NCI-H69 (cell line): Measurements from ENCODE around the gene CBX5.
"Not testable (repeated sequence)": the region's sequence is repeated elsewhere in the genome, so short reads cannot be mapped to it uniquely, and the experiment has no call there.

Experiments
- DNase-seq: peaks from one replicate; lab custom pipeline; 2025; lab: John Stamatoyannopoulos, UW

The CBX5 gene

DNA sequence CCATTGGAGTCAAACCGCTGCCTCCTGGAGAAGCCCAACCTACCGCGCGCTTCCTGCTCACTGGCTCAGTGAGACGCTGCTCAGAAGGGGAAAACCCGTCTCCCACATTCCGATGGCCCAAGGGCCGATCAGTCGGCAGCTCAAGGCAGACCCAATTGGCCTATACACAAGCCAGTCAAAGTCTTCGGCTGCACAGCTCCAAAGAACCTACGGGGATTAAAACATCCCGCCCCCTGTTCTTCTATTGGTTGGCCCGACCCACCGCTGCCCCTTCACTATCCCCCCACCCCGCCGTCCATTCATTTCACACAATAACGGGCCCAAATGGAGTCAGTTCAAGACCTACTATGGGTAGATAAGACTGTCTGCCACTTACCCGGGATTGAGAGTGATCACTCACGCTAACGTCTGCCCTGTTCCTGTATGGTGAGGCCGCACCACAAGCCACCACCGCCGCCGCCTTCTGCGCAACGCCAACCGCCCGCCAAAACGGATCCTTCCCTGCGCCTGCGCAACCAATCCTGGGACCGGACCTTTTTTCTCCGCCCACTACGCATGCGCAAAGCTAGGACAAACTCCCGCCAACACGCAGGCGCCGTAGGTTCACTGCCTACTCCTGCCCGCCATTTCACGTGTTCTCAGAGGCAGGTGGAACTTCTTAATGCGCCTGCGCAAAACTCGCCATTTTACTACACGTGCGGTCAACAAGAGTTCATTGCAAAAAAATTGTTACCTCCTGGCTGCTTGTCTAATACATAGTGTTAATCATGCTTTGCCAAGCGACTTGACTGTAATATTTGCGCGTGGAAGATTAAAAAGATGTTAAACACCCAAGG is at the start of gene CBX5:
Gene CBX5 (minus strand): TSS at position 491 of the 836 bp plus-strand sequence. CDS start 22,472 bp downstream, outside the sequence.
- peak; percentile 99 for DNase-seq

DNA sequence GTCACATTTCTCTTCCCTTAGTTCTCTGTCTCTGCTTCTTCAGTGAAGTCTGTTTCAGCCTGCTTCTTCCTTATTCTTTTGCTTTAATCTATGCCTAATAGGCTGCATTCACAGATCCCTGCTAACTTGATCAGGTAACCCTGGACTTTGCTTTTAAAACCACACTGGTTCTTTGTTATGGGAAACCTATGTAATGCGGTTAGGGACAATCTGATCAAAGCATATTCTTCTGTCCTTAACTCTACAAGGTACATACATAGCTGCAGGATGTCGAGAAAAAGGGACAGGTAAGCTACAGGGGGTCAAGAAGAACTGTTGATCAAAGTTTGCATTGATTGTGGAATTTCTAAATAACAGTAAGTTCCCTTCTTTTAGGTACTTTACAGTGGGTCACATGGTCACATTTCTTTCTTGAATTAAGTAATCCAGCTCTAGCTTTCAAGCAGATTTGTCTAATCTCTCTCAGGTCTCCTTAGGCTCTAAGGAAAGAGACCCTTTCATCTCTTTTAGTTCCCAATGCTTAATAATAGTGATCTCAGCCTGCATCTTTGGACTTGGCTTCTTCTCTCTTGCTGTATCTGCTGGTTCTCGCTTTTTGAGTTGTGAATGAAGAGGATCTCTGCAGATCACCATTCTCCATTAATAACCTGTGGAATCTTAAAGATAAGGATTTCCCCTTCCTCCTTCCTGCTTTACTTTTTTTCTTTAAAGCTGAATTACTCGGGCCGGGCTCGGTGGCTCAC is 48.8 kb upstream of the CBX5 start:
- no peak for DNase-seq

DNA sequence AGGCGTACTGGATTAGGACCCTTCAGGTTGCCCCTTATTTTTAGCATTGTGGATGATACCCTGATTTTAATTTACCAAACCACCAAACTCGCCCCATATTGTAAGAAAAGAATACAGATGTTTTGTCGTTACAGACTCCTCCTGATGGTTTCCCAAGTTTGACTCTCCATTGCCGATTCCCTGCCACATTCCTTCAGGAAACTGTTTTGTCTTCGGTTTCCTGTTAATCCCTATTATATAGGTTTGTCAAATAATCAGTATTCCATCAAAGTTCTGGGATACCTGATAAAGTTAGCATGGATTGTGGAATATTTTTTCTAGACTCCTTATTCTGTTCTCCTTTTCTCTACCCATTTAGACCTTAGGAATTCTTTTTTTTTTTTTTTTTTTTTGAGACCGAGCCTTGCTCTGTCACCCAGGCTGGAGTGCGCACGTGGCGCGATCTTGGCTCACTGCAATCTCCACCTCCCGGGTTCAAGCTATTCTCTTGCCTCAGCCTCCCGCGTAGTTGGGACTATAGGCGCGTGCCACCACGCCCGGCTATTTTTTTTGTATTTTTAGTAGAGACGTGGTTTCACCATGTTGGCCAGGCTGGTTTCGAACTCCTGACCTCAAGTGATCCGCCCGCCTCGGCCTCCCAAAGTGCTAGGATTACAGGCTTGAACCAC is 45.7 kb upstream of the CBX5 start:
- DNase-seq, result peak; percentile 50

DNA sequence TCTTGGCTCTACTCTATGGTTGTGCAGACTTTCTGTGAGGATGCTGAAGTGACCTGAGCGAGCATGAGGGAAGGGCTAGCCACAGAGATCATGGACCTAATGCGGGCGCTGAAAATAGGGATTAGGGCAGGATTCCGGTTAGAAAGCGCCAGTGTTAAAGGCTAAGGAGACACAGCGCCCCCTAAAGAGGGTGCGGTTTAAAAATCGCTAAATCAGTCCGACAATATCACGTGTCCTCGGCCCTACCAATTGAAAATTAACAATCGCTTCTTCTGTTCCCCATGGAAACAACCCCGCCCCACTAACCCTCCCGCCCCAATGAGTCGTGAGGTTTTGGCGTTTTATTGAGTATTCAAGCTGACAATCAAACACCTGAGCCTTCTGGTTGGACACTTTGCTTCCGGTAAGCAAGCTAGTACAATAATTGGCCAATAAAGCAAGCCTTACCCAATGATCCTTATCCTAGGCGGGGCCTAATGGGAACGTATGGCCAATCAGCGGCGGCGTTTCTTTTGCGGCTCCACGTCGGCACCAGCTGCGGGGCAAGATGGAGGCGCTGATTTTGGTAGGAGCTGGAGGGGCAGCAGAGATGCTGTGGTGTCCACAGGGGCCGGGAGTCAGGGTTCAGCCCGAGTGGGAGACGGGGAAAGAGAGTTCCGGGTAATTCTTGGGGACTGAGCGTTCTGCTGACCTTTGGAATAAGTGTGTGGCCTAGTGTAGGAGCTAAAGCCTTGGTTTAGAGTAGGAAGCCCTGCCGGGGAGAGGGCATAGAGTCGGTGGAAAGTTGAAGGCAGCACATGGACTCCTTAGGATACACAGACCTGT is 44.9 kb upstream of the CBX5 start, which contains the start of gene COPZ1:
Gene COPZ1 (plus strand): TSS at position 515 of the 825 bp plus-strand sequence. CDS start 33 bp downstream, at position 548.
- DNase-seq, result peak; percentile 100

DNA sequence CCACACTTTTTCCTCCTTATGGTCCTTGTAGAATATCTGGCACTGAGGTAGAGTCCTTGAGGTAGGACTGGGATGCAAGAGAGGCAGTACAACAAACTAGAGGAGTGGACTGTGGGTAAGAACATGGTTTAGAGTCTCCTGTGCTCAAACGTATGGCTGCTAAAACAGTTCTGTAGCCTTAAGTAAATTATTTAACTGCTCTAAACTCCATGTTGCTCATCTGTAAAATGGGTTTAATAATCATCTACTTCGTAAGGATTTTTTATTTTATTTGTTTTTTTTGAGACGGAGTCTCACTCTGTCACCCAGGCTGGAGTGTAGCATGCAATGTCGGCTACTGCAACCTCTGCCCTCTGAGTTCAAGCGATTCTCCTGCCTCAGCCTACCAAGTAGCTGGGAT is 41.4 kb upstream of the CBX5 start:
- no peak for DNase-seq

DNA sequence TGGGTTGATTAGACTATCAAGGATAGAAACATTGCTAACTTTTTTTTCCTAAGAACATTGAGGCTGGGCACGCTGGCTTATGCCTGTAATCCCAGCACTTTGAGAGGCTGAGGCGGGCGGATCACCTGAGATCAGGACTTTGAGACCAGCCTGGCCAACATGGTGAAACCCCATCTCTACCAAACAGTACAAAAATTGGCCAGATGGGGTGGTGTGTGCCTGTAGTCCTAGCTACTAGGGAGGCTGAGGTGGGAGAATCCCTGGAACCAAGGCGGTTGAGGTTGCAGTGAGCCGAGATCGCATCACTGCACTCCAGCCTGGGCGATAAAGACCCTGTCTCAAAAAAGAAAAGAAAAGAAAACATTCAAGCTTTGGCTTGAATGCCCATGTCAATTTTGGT is 32.4 kb upstream of the CBX5 start:
- DNase-seq, result not testable (repeated sequence)

DNA sequence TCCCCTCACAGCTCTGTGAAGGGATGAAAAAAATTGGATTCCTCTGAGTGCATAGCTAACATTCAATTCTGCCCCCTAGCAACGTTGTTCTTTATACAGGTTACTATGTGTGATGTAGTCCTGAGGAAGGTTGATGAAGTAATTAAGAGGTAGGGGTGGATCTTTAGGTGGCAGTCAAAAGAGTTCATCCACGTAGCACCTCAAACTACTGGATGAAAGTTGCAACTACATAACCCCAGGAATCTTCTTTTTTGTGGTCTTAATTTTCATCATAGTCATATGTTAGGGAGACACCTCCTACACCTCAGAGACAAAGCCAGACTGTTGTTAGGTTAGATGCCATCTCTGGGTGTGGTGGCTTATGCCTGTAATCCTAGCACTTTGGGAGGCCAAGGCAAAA is 31.1 kb upstream of the CBX5 start:
- no peak for DNase-seq

DNA sequence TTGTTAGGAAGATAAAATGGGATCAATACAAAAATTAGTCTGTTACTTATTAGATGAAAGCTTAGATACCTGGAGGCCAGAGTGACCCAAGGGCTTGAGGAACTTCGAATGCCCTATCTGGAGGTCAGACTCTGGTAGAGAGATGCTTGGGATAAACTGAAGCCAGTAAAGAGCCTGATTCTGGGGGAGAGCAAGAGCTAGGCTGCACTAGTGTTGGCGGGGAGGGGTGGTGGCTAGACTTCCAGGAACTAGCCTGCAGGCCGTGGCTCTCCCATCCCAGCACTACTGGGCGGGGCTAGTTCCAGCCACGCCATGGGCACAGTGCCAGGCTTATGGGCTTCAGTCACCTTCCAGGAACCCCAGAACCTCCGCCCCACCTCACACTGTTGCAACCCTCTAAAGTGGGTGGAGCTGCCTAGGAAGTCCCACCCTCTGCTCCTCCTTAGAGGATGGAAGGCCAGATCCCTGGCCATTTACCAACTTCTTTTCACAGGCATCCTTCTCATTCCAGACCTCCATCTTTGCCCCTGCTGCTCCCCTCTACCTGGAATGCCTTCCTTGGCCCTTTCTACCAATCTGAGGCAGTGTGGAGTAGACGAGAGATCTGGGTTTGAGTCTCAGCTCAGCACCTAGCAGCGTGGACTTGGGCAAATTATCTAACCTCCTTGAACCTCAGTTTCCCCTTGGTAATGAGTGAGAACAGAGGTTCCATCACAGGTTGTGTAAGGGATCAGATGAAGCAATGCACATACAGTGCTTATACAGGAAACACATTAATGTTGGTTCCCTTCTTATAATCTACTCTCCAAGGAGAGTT is 27.2 kb upstream of the CBX5 start:
- peak; percentile 87 for DNase-seq

DNA sequence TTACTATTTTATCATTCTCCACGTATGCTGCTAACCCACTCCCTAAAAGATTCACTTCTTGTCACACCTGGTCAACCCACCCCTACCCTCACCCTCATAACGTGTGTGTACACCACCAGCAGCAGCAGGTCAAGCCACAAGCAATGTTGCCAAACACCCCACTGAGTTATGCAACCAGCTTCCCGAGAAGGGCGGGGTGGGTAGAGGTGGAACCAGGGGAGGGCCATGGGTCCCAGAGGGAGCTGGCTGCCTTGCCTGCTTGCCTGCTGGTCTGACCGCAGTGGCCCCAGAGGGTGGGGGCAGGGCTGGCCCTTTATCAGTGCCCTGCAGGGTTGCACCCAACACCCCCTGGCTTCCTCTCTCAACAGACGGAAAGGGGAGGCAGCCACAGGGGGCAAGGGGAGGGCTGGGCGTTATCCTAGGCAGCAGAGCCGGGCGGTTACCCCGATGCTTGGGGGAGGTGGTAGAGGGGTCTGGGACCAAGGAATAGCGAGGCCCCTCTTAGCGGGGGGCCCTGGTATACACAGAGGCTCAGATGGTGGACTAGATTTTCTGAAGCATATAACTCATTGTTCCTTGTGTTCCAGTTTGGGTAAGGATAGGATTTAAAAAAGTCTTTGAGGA is 24.4 kb upstream of the CBX5 start:
- peak; percentile 86 for DNase-seq

DNA sequence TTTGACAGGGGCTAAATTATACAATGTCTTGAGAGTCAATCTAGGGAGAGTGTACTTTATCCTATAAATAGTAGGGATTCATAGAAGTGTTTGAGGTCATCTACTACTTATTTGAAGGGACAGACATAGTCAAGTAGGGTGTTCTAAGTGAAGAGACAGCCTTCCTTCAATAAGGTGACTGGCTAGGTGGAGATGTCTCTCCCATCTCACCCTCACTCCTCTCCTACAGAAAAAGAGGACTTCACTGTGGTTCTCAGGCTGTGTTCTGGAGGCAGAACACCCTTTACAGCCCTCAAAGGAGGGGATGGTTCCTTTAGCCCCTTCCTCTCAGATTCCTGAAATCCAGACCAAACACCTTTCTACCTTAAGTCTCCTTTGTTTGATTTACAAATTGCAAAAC is 23.7 kb upstream of the CBX5 start:
- no peak for DNase-seq

DNA sequence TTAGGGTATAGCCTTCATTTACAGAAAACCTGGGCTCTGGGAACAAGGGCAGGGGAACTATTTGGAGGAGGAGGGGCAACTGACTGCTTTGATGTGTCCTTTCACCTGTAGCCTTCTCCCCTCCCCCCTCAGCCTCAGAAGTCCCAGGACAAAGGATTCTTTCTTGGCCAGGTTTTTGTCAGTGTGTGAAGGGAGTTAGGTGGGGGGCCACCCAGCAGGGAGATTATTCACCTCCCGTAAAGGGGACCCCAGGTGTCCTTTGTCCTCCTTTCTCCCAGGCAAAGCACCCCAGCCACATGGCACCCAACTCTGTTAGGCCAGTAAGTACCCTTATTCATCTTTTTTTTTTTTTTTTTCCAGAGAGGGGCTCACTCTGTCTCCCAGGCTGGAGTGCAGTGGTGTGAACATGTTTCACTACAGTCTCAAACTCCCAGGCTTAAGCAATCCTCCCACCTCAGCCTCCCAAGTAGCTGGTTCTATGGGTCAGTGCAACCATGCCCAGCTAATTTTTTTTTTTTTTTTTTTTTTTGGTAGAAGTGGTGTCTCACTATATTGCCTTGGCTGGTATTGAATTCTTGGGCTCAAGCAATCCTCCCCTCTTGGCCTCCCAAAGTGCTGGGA is 21.6 kb upstream of the CBX5 start:
- DNase-seq, result no peak

DNA sequence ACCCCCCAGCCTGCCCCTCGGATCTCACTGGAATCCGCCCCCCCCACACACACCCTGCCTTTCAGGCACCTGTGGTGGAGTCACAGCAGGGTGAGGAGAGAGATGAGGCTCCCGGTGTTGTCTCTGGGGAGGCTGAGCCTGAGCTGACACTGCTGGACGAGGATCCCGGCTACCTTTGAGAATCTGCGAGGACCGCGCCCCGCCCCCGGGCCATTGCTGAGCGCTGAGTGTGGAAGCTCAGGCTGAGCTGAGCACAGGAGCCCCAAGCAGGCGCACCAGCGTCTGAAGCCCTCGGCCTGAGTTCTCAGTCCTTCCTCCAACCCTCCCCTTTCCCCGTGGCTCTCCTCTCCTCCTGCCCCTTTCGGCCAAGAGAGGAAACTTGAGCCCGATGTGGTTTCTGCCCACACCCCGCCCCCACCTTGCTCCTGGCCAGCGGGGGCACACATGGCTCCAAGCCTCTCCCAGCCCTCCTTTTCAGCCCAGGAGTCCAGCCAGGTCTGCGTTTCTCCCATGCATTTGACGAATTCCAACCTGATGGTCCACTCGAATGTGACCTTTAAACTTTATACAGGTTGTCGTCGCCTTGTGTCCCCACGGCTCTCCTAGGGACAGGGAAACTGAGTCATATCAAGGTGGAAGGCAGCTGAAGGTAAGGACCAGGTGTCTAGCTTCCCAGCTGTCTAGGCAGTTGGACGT is 21.0 kb upstream of the CBX5 start, which contains the start of gene NFE2:
Gene NFE2 (minus strand): TSS at position 284 of the 696 bp plus-strand sequence. CDS start 5,767 bp downstream, outside the sequence.
- peak; percentile 86 for DNase-seq

DNA sequence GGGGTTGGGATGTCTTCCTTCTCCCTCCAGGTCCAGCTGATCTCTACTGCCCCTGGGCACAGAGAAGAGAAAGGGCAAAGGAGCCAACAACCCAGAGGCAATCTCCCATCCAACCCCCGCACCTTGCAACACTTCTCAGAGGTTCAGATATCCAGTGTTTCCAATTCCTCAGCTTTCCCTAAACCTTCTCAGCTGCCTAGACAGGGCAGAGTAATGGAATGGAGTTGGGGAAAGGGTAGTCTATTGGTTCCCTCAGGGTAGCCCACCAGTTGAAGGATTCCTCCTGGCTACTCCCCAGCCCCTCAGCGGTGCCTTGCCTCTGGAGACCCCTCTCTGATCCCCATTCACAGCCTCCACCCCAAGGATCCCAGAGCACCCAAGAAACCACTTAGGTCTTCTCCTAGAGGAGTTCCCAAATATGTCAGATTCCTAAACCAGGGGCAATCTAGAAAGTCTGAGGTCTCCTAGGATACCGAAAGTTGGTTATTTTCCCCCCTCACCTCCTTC is 20.4 kb upstream of the CBX5 start:
- no peak for DNase-seq

DNA sequence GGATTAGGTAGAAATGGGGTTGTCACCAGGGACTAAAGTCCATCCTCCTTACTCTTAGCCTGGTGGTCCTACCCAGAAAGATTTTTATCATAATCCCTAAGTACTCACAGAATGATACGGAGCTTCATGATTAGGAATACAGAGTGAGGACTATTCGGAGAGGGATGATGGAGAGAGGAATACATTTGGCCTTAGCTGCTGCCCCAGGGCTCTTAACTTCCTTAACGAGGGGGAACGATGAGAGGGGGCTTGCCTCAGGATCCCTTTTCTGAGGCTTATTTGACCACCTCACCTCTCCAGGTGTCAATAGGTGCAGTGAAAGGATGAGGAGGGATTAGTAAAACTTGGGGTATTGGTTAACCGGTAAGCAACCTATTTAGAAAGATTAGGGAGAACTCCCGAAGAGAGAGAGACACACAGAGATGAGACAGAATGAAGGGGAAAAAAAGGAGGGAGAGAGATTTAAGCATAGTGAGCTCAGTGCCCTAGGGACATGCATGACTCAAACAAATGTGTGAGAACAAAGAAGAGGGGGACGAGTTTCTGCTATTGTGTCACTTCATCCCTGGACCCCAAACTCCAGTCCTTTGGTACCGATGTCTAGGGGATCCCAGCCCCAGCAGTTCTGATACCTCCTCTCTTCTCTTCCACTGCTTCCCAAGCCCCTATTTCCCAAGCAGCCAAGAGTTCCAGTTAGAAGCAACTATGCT is 19.7 kb upstream of the CBX5 start:
- no peak for DNase-seq

DNA sequence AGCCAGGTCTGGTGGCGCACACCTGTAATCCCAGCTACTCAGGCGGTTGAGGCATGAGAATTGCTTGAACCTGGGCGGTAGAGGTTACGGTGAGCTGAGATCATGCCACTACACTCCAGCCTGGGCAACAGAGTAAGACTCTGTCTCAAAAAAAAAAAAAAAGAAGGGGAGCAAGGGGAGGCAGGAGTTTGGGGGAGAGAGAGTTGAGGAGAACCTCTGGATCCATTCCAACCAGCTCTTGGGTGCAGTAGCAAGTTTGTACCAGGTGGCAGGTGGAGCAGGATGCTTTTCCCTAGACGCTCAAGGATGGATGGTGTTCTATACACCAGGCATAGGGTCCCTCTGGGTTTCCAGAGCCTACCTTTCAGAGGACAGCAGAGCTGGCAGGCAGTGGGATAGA is 19.0 kb upstream of the CBX5 start:
- DNase-seq, result no peak

DNA sequence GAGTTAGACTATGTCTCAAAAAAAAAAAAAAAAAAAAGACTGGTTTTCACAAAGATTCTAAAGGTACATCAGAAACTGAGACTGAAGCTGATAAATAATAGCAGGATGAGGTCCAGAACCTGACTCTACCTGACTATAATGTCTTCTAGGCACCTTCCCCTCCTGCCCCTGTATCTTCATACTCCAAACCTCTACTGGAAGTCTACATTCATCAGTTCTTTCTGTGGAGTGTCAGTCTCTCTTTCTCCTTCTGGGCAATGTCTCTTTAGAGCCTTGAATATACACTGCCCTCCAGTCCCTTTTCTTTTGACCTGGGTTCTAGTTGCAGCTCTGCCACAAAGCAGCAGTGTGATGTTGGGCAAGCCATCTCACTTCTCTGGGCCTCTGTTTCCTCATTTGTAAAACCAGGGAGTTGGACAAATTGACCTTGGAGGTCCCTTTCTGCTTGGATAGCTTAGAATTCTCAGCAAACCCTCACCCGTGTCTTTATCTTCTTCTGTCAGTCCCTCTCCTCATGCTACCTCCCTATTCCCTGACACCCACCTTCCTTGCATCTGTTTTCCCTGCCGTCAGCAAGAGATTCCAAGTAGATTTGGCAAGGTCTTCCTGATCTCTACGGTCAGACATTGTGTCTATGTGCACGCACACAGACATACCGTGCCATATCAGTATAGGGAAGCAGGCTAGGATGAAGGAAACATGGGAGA is 16.6 kb upstream of the CBX5 start:
- no peak for DNase-seq

DNA sequence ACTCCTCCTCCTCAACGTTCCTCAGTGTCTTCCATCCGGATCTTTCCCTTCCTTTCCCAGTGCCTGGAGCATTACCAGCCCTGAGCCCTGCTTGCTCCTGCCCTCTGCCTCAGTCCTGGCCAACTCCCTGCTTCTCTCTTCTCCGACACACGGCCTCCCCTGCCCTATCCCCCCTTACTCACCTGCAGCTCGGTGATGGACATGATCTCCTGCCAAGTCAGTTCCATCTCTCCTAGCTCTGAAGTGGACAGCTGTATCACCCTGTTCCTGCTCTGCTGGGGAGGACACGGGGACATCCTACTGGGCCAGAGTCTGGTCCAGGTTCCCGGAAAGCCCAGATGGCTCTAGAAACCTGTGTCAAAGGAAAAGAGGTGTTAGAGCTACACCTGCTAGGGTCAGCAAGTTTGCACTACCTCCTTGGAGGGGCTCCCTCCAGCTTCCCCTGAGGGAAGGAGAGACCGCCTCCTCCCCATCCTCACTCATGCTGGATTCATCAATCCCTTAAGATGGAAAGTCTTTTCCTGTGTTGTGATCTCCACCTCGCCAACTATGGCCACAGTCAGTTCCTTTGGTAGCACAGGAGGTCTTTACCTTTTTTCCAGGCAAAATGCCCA is 15.1 kb upstream of the CBX5 start:
- no peak for DNase-seq
